ENCODE results near the gene KCTD5. TPM values are rescaled to one million over a fixed set of nuclear protein-coding genes. Genes with fewer than 3 reads are reported as not detected.

Gene KCTD5
- total RNA-seq, 1 donor, result 25.0 TPM

DNA sequence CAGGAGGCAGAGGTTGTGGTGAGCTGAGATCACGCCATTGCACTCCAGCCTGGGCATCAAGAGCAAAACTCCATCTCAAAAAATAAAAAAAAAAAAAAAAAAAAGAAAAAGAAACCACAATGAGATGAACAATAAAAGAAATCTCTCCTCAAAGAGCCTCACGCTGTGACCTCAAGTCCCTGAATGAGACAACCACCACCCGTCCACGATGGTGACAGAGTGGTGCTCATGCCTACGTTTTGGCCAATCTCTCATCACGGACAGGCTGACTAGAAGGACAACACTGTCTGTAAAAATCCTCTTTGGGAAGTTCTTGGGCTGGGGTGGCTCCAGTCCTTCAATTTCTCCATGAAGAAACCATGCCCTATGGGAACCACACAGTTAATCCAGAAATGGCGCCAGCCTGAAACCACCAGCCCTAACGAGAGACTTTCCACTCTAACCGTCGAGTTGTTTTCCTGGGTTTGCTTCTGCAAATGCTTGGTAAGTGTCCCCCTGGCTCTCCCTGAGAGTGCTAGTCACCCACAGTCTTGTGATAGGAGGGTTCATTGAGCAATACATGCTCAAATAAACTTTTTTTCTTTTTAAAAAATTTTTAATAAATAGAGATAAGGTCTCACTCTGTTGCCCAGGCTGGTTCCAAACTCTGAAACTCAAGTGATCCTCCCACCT, 52.7 kb downstream of the KCTD5 start:
- DNase-seq (ENCODE audit: low read depth), result no peak
- no peak overlapping the region for H3K4me3 ChIP-seq (ENCODE audit: low read depth, low read length)
- TF ChIP-seq, protein P1, sequence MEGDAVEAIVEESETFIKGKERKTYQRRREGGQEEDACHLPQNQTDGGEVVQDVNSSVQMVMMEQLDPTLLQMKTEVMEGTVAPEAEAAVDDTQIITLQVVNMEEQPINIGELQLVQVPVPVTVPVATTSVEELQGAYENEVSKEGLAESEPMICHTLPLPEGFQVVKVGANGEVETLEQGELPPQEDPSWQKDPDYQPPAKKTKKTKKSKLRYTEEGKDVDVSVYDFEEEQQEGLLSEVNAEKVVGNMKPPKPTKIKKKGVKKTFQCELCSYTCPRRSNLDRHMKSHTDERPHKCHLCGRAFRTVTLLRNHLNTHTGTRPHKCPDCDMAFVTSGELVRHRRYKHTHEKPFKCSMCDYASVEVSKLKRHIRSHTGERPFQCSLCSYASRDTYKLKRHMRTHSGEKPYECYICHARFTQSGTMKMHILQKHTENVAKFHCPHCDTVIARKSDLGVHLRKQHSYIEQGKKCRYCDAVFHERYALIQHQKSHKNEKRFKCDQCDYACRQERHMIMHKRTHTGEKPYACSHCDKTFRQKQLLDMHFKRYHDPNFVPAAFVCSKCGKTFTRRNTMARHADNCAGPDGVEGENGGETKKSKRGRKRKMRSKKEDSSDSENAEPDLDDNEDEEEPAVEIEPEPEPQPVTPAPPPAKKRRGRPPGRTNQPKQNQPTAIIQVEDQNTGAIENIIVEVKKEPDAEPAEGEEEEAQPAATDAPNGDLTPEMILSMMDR (IDR thresholded peaks at IDR 0.05; ENCODE audit: insufficient read depth, low read depth, low read length), result no peak

DNA sequence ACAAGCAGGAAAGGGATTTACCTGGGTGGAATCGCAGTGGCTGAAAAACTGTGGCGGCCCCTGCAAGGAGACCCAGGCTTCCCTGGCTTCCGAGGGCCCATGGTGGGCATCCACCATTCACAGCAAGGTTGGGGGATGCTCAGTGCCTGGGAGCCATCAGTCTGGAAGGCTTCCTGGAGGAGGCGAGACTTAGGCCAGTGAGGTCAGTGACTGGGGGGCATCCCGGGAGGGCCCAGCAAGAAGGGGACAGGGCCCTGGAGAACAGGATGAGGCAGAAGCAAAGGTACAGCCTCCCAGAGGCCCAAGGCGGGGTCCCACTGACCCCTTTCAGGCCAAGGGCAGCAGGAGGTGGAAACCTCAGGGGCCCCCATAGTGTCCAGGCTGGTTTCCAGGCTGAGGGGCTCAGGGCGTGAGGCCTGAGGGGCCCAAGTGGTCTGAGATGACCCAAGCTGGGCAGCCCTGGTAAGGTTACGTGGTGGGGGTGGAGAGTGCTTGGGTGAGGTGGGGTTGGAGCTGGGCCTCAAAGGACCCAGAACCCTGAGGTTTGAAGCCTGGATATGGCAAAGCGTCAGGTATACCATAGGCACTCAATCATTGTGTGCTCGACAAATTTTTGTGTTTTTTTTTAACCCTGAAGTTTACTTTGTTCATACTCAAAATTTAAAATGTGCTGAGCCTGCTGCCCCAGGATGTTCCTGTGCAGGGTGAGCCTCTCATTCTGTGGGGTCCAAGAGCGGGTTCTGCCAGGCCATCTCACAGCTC, 54.3 kb downstream of the KCTD5 start:
- H3K4me3 ChIP-seq (ENCODE audit: low read depth, low read length), result no peak overlapping the region
- TF ChIP-seq, protein P1 (IDR thresholded peaks at IDR 0.05; ENCODE audit: insufficient read depth, low read depth, low read length), result no peak
- DNase-seq (ENCODE audit: low read depth), result no peak

DNA sequence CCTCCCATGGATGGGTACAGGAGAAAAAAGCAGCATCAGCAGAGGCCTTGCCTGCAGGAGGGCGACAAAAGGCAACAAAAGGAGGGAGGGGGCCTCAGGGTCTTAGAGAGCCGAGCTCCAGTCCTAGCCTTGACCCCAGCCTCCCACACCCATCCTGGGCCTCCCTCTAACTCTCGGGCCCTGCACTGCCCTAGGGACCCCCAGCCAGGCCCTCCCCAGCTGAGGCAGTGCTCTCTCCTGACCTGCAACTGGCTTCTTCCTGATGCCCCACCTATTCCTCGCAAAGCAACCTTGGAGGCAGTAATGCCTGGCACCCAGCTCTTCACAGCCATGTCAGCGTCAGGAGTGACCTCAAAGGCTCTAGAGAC, 54.9 kb downstream of the KCTD5 start:
- H3K4me3 ChIP-seq (ENCODE audit: low read depth, low read length), result no peak overlapping the region
- no peak for DNase-seq (ENCODE audit: low read depth)
- TF ChIP-seq, protein P1 (IDR thresholded peaks at IDR 0.05; ENCODE audit: insufficient read depth, low read depth, low read length), result no peak

DNA sequence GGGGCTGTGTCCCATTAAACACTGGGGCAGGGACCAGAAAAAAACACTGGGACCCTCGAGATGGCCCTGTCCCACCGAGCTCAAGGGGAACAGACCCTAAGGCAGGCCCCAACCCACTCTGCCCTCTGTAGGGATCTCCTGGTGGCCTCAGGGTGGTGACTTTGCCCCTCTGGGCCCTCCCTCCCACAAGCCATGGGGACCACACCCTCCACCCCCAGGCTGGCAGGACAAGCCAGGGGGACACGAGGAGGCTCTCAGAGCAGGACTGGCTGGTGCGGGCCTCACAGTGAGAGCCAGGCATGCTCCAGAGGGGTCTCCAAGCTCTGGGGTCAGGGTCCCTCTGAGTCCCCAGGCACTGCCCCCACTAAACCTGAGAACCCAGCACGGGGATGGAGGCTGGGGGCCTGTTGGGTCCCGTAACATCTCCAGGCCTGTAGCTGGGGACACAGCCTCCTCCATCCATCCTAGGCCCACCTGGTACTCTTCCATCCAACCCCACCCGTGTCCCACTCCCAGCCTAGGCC, 55.6 kb downstream of the KCTD5 start:
- no peak overlapping the region for H3K4me3 ChIP-seq (ENCODE audit: low read depth, low read length)
- TF ChIP-seq, protein P1 (IDR thresholded peaks at IDR 0.05; ENCODE audit: insufficient read depth, low read depth, low read length), result no peak
- no peak for DNase-seq (ENCODE audit: low read depth)

DNA sequence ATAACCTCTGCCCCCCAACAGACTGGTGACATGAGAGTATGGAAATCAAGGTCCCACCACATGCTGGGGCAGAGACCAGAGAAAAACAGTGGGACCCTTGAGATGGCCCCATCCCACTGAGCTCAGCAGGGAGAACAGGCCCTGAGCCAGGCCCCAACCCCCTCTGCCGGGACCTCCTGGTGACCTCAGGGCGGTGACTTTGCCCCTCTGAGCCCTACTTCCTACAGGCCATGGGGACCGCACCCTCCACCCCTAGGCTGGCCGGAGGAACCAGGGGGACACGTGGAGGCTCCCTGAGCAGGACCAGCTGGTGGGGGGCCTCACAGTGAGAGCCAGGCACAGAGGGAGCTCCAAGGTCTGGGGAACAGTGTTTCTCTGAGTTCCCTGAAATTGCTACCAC, 56.3 kb downstream of the KCTD5 start:
- no peak for DNase-seq (ENCODE audit: low read depth)
- TF ChIP-seq, protein P1 (IDR thresholded peaks at IDR 0.05; ENCODE audit: insufficient read depth, low read depth, low read length), result no peak
- H3K4me3 ChIP-seq (ENCODE audit: low read depth, low read length), result no peak overlapping the region

DNA sequence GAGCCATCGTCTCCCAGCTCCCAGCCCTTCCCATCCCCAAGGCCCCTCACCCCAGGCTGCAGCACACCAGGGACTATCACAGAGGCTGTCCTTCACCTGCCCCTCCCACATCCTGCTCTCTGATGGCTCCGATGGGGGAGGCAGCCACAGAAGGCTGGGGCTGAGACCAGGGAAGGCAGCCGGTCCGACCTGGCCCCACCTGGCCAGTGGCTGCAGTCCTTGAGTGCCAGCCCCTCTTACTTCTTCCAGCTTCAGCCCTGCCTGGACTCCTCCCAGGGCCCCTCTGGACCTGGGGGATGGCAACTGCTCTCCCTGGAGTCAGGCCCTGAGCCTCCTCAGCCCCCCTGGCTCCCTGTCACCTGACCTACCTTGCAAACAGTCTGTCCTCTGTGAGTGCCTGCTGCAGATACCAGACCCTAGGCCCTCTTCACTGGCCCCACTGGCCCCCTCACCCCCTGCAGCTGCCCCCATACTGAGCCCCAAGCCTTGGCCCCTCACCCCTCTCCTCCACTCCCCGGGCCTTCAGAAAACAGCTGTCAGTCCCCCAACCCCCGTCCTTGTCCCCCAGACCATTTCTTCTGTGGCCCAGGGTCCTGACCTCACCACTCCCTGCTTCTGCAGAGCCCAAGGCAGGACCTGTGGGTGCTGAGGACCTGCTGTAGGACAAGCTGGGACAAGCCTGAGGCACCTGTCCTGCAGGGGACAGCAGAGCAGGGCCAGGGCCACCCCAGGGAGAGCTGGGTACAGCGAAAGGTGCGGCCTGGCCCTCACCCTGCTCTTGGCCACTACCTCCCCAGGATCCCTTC, 57.5 kb downstream of the KCTD5 start:
- TF ChIP-seq, protein P1 (IDR thresholded peaks at IDR 0.05; ENCODE audit: insufficient read depth, low read depth, low read length), result no peak
- no peak for DNase-seq (ENCODE audit: low read depth)
- no peak overlapping the region for H3K4me3 ChIP-seq (ENCODE audit: low read depth, low read length)
